ENCODE measurements around the gene BICC1.
A peak's percentile ranks its signal among the peaks of the same experiment; 100 is the strongest.

Gene BICC1

GRCh38 chr10:58755677-58756076 is 243.0 kb downstream of the BICC1 start:
- no peak for DNase-seq

- DNase-seq: no peak
Observed at GRCh38 chr10:58756130-58756719, 243.6 kb downstream of the BICC1 start.

- no peak for DNase-seq
Observed at GRCh38 chr10:58757352-58758065, 244.8 kb downstream of the BICC1 start.

- DNase-seq: no peak
Observed at GRCh38 chr10:58758321-58758720, 245.6 kb downstream of the BICC1 start.

- DNase-seq: no peak
Observed at GRCh38 chr10:58764087-58764747, 251.5 kb downstream of the BICC1 start.

GRCh38 chr10:58765910-58766309 is 253.2 kb downstream of the BICC1 start:
- DNase-seq: no peak

GRCh38 chr10:58767652-58768051 is 255.0 kb downstream of the BICC1 start:
- no peak for DNase-seq

GRCh38 chr10:58771863-58772262 is 259.2 kb downstream of the BICC1 start:
- no peak for DNase-seq

- no peak for DNase-seq
Observed at GRCh38 chr10:58772758-58773157, 260.1 kb downstream of the BICC1 start.

GRCh38 chr10:58773341-58773740 is 260.7 kb downstream of the BICC1 start:
- no peak for DNase-seq

GRCh38 chr10:58773944-58774343 is 261.3 kb downstream of the BICC1 start:
- no peak for DNase-seq

GRCh38 chr10:58775960-58776567 is 263.4 kb downstream of the BICC1 start:
- peak; percentile 64 for DNase-seq

- no peak for DNase-seq
Observed at GRCh38 chr10:58776568-58777318, 264.1 kb downstream of the BICC1 start.

- no peak for DNase-seq
Observed at GRCh38 chr10:58778966-58779365, 266.3 kb downstream of the BICC1 start.

- DNase-seq: no peak
Observed at GRCh38 chr10:58779594-58779993, 266.9 kb downstream of the BICC1 start.

GRCh38 chr10:58780476-58780875 is 267.8 kb downstream of the BICC1 start:
- DNase-seq: no peak

- no peak for DNase-seq
Observed at GRCh38 chr10:58781873-58782488, 269.3 kb downstream of the BICC1 start.

GRCh38 chr10:58782876-58783851 is 270.5 kb downstream of the BICC1 start:
- no peak for DNase-seq

GRCh38 chr10:58784361-58784760 is 271.7 kb downstream of the BICC1 start:
- DNase-seq: no peak

- no peak for DNase-seq
Observed at GRCh38 chr10:58785354-58785753, 272.7 kb downstream of the BICC1 start.

GRCh38 chr10:58791137-58791536 is 278.5 kb downstream of the BICC1 start:
- no peak for DNase-seq

All from islet precursor cell (in vitro differentiated cells).